GM12892 (cell line): ENCODE results near the gene ZNRF3.

ENCODE experiments used
- POLR2A ChIP-seq: IDR thresholded peaks from 2 replicates; pipeline ENCODE4 v1.6.1; 2011; ENCODE audit warnings: low read depth, low read length, control low read depth
- POLR2AphosphoS5 ChIP-seq: IDR thresholded peaks from 2 replicates; pipeline ENCODE4 v1.6.1; 2011; ENCODE audit warnings: low read depth, low read length, control low read depth
- TAF1 ChIP-seq: IDR thresholded peaks from 2 replicates; pipeline ENCODE4 v1.6.1; 2011; ENCODE audit warnings: low read depth, mild to moderate bottlenecking, control low read depth, low read length, borderline replicate concordance

- TF ChIP-seq POLR2A (no peak), TAF1 (no peak), POLR2AphosphoS5 (no peak)
These were observed 39.3 kb downstream of the ZNRF3 start for GRCh38 chr22:28922540-28923244.
